ENCODE measurements around the gene RNF181.
"Not testable (repeated sequence)": the region's sequence is repeated elsewhere in the genome, so short reads cannot be mapped to it uniquely, and the experiment has no call there.

Gene RNF181

DNA sequence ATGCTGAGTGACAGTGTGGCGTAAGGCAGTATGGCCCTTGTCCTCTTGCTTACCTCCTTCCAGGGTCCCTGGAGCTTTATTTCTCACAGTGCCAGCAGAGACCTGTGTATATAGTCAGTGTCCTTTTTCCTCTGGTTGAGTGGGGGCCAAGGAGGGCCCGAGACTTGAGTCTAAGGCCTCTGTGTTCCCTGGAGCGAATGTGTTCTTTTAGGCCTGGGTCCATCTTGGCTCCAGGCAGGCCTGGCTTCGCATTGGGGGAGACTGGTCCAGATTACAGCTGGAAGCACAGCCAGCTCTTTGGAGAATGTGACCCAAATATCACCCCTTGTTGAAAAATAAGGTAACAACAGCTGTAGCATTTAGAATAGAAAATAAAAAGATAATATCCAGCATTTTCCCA is 6.4 kb upstream of the RNF181 start:
- Histone ChIP-seq H3K27ac (peak overlapping the region; percentile 17 to 82), H3K4me3 (no peak overlapping the region)
- TF ChIP-seq, protein P1, sequence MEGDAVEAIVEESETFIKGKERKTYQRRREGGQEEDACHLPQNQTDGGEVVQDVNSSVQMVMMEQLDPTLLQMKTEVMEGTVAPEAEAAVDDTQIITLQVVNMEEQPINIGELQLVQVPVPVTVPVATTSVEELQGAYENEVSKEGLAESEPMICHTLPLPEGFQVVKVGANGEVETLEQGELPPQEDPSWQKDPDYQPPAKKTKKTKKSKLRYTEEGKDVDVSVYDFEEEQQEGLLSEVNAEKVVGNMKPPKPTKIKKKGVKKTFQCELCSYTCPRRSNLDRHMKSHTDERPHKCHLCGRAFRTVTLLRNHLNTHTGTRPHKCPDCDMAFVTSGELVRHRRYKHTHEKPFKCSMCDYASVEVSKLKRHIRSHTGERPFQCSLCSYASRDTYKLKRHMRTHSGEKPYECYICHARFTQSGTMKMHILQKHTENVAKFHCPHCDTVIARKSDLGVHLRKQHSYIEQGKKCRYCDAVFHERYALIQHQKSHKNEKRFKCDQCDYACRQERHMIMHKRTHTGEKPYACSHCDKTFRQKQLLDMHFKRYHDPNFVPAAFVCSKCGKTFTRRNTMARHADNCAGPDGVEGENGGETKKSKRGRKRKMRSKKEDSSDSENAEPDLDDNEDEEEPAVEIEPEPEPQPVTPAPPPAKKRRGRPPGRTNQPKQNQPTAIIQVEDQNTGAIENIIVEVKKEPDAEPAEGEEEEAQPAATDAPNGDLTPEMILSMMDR (IDR thresholded peaks at IDR 0.05) = no peak
- DNase-seq (ENCODE audit: low spot score) = no peak

DNA sequence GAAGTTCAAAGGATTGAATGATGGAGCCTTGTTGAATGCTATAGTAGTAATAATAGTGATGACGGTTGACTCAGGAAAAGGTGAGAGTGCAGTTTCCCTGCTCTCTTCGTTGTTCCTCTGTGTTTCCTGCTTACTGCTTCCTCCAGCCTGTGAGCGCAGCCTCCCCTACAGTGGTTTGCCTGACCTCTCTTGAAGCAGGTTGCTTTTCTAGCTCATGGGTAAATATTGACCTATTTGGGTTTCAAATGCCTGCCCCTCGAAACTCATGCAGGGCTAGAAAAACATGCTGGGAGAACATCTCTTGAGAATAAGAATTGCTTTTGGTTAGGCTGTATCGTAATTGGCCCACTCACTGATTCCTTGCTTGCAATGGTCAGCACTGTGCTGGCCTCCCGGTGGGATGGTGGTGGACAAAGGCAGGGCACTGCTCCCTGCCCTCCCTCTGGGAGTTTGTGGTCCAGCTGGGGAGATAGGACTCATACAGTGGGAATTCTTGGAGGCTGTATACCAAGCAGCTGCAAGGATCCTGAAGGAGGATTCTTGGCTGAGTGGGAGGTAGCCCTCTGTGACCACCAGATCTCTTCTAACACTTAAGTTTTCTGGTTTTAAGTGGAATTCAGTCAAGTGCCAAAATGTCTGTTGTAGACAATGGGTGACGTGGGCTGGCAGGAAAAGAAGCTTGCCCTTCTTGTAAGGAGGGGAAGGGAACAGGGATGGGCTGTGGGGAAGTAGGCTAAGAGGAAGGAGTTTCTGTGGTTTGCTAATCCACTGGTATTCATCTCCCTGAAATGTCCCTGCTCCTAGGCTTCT is 5.4 kb upstream of the RNF181 start:
- no peak for DNase-seq (ENCODE audit: low spot score)
- Histone ChIP-seq H3K4me3 (peak overlapping the region; percentile 14), H3K27ac (peak overlapping the region; percentile 17 to 82)
- TF ChIP-seq, protein P1 (IDR thresholded peaks at IDR 0.05) = no peak

DNA sequence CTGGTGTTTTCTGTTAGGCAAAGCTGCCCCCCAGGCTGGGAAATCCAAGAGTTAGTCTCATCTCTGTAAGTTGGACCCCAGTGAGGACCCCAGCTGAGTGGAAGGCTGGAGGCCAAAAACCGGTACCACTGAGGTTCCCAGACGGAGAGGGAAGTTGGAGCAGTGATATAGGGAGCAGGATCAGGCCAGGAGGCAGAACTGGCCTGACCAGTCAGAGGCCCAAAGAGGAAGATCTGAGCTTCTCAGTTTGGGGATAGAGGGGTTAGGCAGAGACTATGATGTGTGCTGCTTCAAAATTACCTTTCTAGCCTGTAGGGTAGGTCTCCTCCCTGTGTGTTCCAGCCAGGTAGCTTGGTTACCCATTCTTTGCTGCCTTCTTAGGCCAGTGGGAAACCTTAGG is 4.6 kb upstream of the RNF181 start:
- H3K27ac ChIP-seq = peak overlapping the region; percentile 17 to 82

DNA sequence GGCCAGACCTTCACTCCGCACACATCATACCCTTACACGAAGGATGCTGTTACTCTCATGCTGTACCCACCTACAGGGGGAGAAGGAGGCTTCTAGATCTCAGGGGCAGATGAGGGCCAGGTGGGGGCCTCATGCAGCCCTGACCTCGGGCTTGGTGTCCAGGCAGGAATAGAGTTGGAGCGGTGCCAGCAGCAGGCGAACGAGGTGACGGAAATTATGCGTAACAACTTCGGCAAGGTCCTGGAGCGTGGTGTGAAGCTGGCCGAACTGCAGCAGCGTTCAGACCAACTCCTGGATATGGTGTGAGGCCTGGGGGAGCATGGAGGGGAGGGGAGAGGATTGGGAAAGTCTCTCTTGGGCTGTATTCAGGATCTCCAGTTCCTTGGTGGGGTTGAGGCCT is 4.0 kb upstream of the RNF181 start:
- DNase-seq (ENCODE audit: low spot score) = no peak
- H3K27ac ChIP-seq = peak overlapping the region in 1 of 2 donors; percentile 82
- TF ChIP-seq, protein P1 (IDR thresholded peaks at IDR 0.05) = no peak
- no peak overlapping the region for H3K4me3 ChIP-seq

More for the DNA sequence above, 4.6 kb upstream of the RNF181 start:
- TF ChIP-seq, protein P1 (IDR thresholded peaks at IDR 0.05) = no peak
- no peak for DNase-seq (ENCODE audit: low spot score)
- H3K4me3 ChIP-seq = peak overlapping the region; percentile 14

DNA sequence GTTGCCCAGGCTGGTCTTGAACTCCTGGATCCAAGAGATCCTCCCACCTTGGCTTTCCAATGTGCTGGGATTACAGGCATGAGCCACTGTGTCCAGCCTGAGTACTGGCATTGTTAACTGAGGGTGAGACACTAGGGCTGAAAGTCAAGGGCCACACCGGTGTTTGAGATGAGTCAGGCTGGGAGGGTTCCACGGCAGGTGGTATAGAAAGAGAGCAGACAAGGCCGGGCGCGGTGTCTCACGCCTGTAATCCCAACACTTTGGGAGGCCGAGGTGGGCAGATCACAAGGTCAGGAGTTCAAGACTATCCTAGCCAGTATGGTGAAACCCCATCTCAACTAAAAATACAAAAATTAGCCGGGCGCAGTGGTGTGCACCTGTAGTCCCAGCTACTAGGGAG is 3.2 kb upstream of the RNF181 start:
- peak overlapping the region in 1 of 2 donors; percentile 53 for H3K27ac ChIP-seq
- H3K4me3 ChIP-seq; DNase-seq (ENCODE audit: low spot score): not testable (repeated sequence)

DNA sequence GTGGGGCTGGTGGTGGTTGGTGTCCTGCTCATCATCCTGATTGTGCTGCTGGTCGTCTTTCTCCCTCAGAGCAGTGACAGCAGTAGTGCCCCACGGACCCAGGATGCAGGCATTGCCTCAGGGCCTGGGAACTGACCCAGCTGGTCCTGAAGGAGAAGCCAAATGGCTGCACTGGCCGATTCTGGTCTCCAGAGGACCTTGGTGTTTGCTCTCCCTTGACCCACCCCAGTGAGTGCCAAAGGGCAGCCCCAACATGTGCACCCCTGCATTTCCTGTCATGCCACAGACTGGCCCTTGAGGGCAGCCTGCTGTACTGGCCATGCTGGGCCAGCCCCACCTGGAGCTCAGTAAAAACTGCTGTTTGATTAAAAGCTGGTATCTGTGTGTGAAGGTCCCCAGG is 2.5 kb upstream of the RNF181 start:
- Histone ChIP-seq H3K27ac (peak overlapping the region in 1 of 2 donors; percentile 26), H3K4me3 (no peak overlapping the region)
- DNase-seq (ENCODE audit: low spot score) = no peak
- TF ChIP-seq, protein P1 (IDR thresholded peaks at IDR 0.05) = no peak

DNA sequence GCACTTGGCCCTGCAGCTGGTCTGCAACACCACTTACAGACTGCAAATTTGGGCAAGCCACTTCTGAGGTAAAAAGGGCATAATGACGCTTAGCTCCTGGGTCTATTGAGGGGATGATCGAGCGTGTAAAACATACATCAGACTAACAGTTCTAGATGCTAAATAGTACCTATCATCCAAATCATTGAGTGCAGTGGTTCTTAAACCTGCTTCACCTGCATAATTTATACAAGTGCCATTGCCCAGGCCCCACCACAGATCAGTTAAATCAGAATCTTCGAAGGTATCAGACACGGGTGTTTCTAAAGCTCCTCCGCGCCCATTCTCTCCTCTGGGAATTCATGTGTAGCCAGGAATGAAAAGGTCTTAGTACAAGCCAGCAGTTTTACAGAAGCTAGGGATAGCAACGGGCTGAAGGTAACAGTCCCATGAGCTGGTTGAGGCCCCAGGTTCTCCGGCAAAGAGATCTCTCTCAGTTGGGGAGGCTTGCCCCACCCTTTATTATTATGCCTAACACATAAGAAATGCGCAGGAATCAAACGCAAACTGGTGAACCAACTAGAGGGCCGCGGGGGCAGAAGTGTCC is 737 bp upstream of the RNF181 start:
- no peak for DNase-seq (ENCODE audit: low spot score)
- H3K4me3 ChIP-seq = peak overlapping the region; percentile 92
- peak overlapping the region; percentile 71 to 96 for H3K27ac ChIP-seq
- TF ChIP-seq, protein P1 (IDR thresholded peaks at IDR 0.05) = no peak
